Stimulated activated CD8-positive, alpha-beta memory T cell treated with anti-CD3 and anti-CD28 coated beads, Interleukin-7, amount 100 ng/mL, for 1 hour (primary cell): ENCODE results near the gene CTXN3.

Source experiments
- DNase-seq, 2 donors: peaks; one replicate each; pipeline ENCODE4 v3.0.0-alpha.2; 2020; ENCODE audit warnings: low read depth in 2 of 2

The CTXN3 gene

GRCh38 chr5:127649018-127649439 is at the start of gene CTXN3:
Gene CTXN3 (plus strand): TSS chr5:127649082. CDS start chr5:127657522, 8,440 bp downstream.
- DNase-seq: no peak

- DNase-seq: no peak
Observed at GRCh38 chr5:127599320-127599719, 49.6 kb upstream of the CTXN3 start.

GRCh38 chr5:127599847-127600246 is 49.0 kb upstream of the CTXN3 start:
- no peak for DNase-seq

GRCh38 chr5:127601111-127601510 is 47.8 kb upstream of the CTXN3 start:
- DNase-seq: no peak

GRCh38 chr5:127601601-127602000 is 47.3 kb upstream of the CTXN3 start:
- DNase-seq: no peak

- no peak for DNase-seq
Observed at GRCh38 chr5:127602481-127602880, 46.4 kb upstream of the CTXN3 start.

GRCh38 chr5:127602896-127603844 is 45.7 kb upstream of the CTXN3 start:
- no peak for DNase-seq

- no peak for DNase-seq
Observed at GRCh38 chr5:127608077-127608660, 40.7 kb upstream of the CTXN3 start.

- DNase-seq: no peak
Observed at GRCh38 chr5:127609011-127609410, 39.9 kb upstream of the CTXN3 start.

GRCh38 chr5:127609957-127610356 is 38.9 kb upstream of the CTXN3 start:
- DNase-seq: no peak

GRCh38 chr5:127612441-127613141 is 36.3 kb upstream of the CTXN3 start:
- DNase-seq: no peak

- DNase-seq: no peak
Observed at GRCh38 chr5:127615916-127616315, 33.0 kb upstream of the CTXN3 start.

- DNase-seq: no peak
Observed at GRCh38 chr5:127619908-127620479, 28.9 kb upstream of the CTXN3 start.

- no peak for DNase-seq
Observed at GRCh38 chr5:127621601-127622325, 27.1 kb upstream of the CTXN3 start.

- DNase-seq: no peak
Observed at GRCh38 chr5:127634007-127634406, 14.9 kb upstream of the CTXN3 start.

GRCh38 chr5:127639828-127640227 is 9.1 kb upstream of the CTXN3 start:
- no peak for DNase-seq

GRCh38 chr5:127642949-127643348 is 5.9 kb upstream of the CTXN3 start:
- DNase-seq: no peak

GRCh38 chr5:127643607-127644006 is 5.3 kb upstream of the CTXN3 start:
- no peak for DNase-seq

GRCh38 chr5:127645300-127645726 is 3.6 kb upstream of the CTXN3 start:
- no peak for DNase-seq

- no peak for DNase-seq
Observed at GRCh38 chr5:127647361-127647958, 1.4 kb upstream of the CTXN3 start.

- no peak for DNase-seq
Observed at GRCh38 chr5:127650022-127650421, 1.1 kb downstream of the CTXN3 start.
